OCI-LY1 (cell line): ENCODE results near the gene CELF4.

ENCODE experiments used
- H2AFZ ChIP-seq: fragments of 200-600 bp; sonication (generic), shearing (Covaris generic); 2 replicates; pipeline ENCODE4 v1.6.0; 2014; ENCODE audit warnings: antibody characterized with exemption, mild to moderate bottlenecking, low read length
- H3F3A ChIP-seq: fragments of 200-600 bp; sonication (generic), shearing (Covaris generic); 2 replicates; pipeline ENCODE4 v1.6.0; 2014; ENCODE audit warnings: mild to moderate bottlenecking, antibody characterized with exemption, low read length, moderate library complexity; ENCODE audit not compliant: insufficient read depth
- H3K27ac ChIP-seq: fragments of 200-600 bp; sonication (generic); 2 replicates; pipeline ENCODE4 v1.5.1; 2014; ENCODE audit warnings: low read length, mixed run types, mild to moderate bottlenecking, low read depth; ENCODE audit not compliant: poor library complexity, severe bottlenecking
- H3K27me3 ChIP-seq: fragments of 200-600 bp; sonication (generic); 2 replicates; pipeline ENCODE4 v1.6.0; 2014; ENCODE audit warnings: antibody characterized with exemption, mild to moderate bottlenecking, low read length, moderate library complexity; ENCODE audit not compliant: insufficient read depth
- H3K36me3 ChIP-seq: fragments of 200-600 bp; sonication (generic); 2 replicates; pipeline ENCODE4 v1.6.1; 2014; ENCODE audit warnings: mild to moderate bottlenecking, antibody characterized with exemption, low read length, moderate library complexity, mixed read lengths; ENCODE audit not compliant: insufficient read depth
- H3K4me1 ChIP-seq: fragments of 200-600 bp; sonication (generic); 2 replicates; pipeline ENCODE4 v1.5.1; 2014; ENCODE audit warnings: mild to moderate bottlenecking, low read length, moderate library complexity; ENCODE audit not compliant: insufficient read depth, severe bottlenecking
- H3K4me2 ChIP-seq: fragments of 200-600 bp; sonication (generic), shearing (Covaris generic); 2 replicates; pipeline ENCODE4 v1.6.1; 2014; ENCODE audit warnings: low read length
- H3K4me3 ChIP-seq: fragments of 200-600 bp; sonication (generic); 2 replicates; pipeline ENCODE4 v1.5.1; 2014; ENCODE audit warnings: low read length, low read depth, mild to moderate bottlenecking, mixed read lengths; ENCODE audit not compliant: poor library complexity, severe bottlenecking
- H3K79me2 ChIP-seq: fragments of 200-600 bp; shearing (Covaris generic); 2 replicates; pipeline ENCODE4 v1.6.1; 2016; ENCODE audit warnings: mixed run types, low read length, mixed read lengths; ENCODE audit not compliant: insufficient read depth
- H3K9ac ChIP-seq: fragments of 200-600 bp; sonication (generic), shearing (Covaris generic); 2 replicates; pipeline ENCODE4 v1.6.1; 2014; ENCODE audit warnings: mild to moderate bottlenecking, low read length, mixed read lengths
- H3K9me2 ChIP-seq: fragments of 200-600 bp; sonication (generic), shearing (Covaris generic); 2 replicates; pipeline ENCODE4 v1.6.1; 2014; ENCODE audit warnings: low read depth, mild to moderate bottlenecking, low read length, mixed read lengths
- H3K9me3 ChIP-seq: fragments of 200-600 bp; shearing (Covaris generic); 2 replicates; pipeline ENCODE4 v1.6.1; 2014; ENCODE audit warnings: low read length, mixed read lengths
- H4K20me1 ChIP-seq: fragments of 200-600 bp; sonication (generic), shearing (Covaris generic); 2 replicates; pipeline ENCODE4 v1.6.0; 2016; ENCODE audit warnings: mild to moderate bottlenecking, low read length; ENCODE audit not compliant: insufficient read depth
- CTCF ChIP-seq: fragments of 200-600 bp; sonication (generic), shearing (Covaris generic); IDR thresholded peaks from 2 replicates; pipeline ENCODE4 v1.5.1; 2017; ENCODE audit warnings: mild to moderate bottlenecking, antibody characterized with exemption, low read length, moderate library complexity, mixed read lengths
- EZH2 ChIP-seq: fragments of 200-600 bp; sonication (generic), shearing (Covaris generic); IDR thresholded peaks from 2 replicates; pipeline ENCODE4 v1.8.0; 2017; ENCODE audit warnings: borderline replicate concordance, mixed run types, mild to moderate bottlenecking, antibody characterized with exemption, low read length, moderate library complexity, mixed read lengths

Gene CELF4

GRCh38 chr18:37235583-37235982 is 330.0 kb downstream of the CELF4 start:
- Histone ChIP-seq H3K4me2 (no peak overlapping the region), H3F3A (no peaks in the 10 kb centered on the region), H3K27ac (no peak overlapping the region), H3K4me3 (no peak overlapping the region), H4K20me1 (no peaks in the 10 kb centered on the region), H2AFZ (no peak overlapping the region), H3K27me3 (no peaks in the 10 kb centered on the region), H3K4me1 (no peaks in the 10 kb centered on the region), H3K9me2 (no peaks in the 10 kb centered on the region), H3K9ac (no peak overlapping the region), H3K9me3 (no peaks in the 10 kb centered on the region), H3K79me2 (no peaks in the 10 kb centered on the region), H3K36me3 (no peaks in the 10 kb centered on the region)
- no peak for TF ChIP-seq EZH2
- no peak for TF ChIP-seq CTCF

- Histone ChIP-seq H3K27me3 (no peaks in the 10 kb centered on the region), H3K9me3 (no peaks in the 10 kb centered on the region), H3K9me2 (no peaks in the 10 kb centered on the region), H2AFZ (no peak overlapping the region), H3K4me2 (no peak overlapping the region), H3K4me1 (no peaks in the 10 kb centered on the region), H3K9ac (no peak overlapping the region), H3K36me3 (no peaks in the 10 kb centered on the region), H3K27ac (no peak overlapping the region), H4K20me1 (no peaks in the 10 kb centered on the region), H3K4me3 (no peak overlapping the region), H3F3A (no peaks in the 10 kb centered on the region), H3K79me2 (no peaks in the 10 kb centered on the region)
- TF ChIP-seq CTCF (no peak), EZH2 (no peak)
Observed at GRCh38 chr18:37231251-37231650, 334.3 kb downstream of the CELF4 start.

- Histone ChIP-seq H3K27me3 (no peaks in the 10 kb centered on the region), H3K4me2 (no peak overlapping the region)
Observed at GRCh38 chr18:37230768-37231167, 334.8 kb downstream of the CELF4 start.

More at GRCh38 chr18:37230768-37231167, 334.8 kb downstream of the CELF4 start:
- H3F3A ChIP-seq, result no peaks in the 10 kb centered on the region
- H3K27ac ChIP-seq, result no peak overlapping the region
- H3K4me3 ChIP-seq, result no peak overlapping the region
- no peaks in the 10 kb centered on the region for H3K9me2 ChIP-seq
- no peaks in the 10 kb centered on the region for H3K9me3 ChIP-seq
- H3K36me3 ChIP-seq, result no peaks in the 10 kb centered on the region
- H3K9ac ChIP-seq, result no peak overlapping the region
- TF ChIP-seq CTCF, result no peak
- no peak for TF ChIP-seq EZH2
- H3K79me2 ChIP-seq, result no peaks in the 10 kb centered on the region
- no peaks in the 10 kb centered on the region for H4K20me1 ChIP-seq
- H2AFZ ChIP-seq, result no peak overlapping the region
- peaks cover 3% of the 10 kb centered on the region for H3K4me1 ChIP-seq
